ENCODE measurements around the gene APOD. TPM values are rescaled to one million over a fixed set of nuclear protein-coding genes. Genes with fewer than 3 reads are reported as not detected.

APOD gene
- total and polyA plus RNA-seq, 9 of the 15 experiments (the other 6 are each of a cell fraction or from before 2014, with no cell fraction given): 0.18 to 0.50 (median 0.35) TPM; not detected in 1

- TF ChIP-seq SIN3B (IDR thresholded peaks at IDR 0.05; ENCODE audit: low read depth) (0 out of 2 replicates have a peak, but pooled peaks have one; percentile 19), FOXK2 (conservative IDR thresholded peaks at IDR 0.05 in 1 of 2, IDR thresholded peaks at IDR 0.05 in 1 of 2; ENCODE audit: low read depth in 2 of 2) (no peak), BACH1 (tag; IDR thresholded peaks at IDR 0.05) (0 out of 2 replicates have a peak, but pooled peaks have one; percentile 22), SMAD3 (CRISPR knock-in tag; conservative IDR thresholded peaks at IDR 0.05) (no peak), KLF10 (CRISPR knock-in tag; IDR thresholded peaks at IDR 0.05) (no peak), STAT5B (CRISPR knock-in tag; IDR thresholded peaks at IDR 0.05) (no peak)
Observed at GRCh38 chr3:195522254-195523023, 61.3 kb downstream of the APOD start (continued).

Small RNA genes lying within 50 kb of the gene (small RNA-seq; reads per million reads assigned to genes)
- not detected for gene RN7SL73P
- not detected for gene RNU6ATAC24P

Other genes starting within 250 kb of the APOD start
- gene ACAP2, start 140.9 kb downstream of the APOD start, total RNA-seq (2014; rRNA removed): 29.4 and 36.9 TPM in 2 replicates
- gene ACAP2, start 140.9 kb downstream of the APOD start, total RNA-seq (2014; rRNA removed; fragmentation: Illumina TruSeq; extraction: Trizol): 52.7 and 62.3 TPM in 2 replicates
- 44.8 and 50.7 TPM in 2 replicates for gene ACAP2, start 140.9 kb downstream of the APOD start, total RNA-seq (2015; rRNA removed; fragmentation: Illumina TruSeq; extraction: Trizol)
- 40.1 and 40.6 TPM in 2 replicates for gene ACAP2, start 140.9 kb downstream of the APOD start, total RNA-seq (2021)
- gene ACAP2, start 140.9 kb downstream of the APOD start, polyA plus RNA-seq (2011; rRNA removed): 25.0 and 34.4 TPM in 2 replicates
- 24.3 and 27.5 TPM in 2 replicates for gene ACAP2, start 140.9 kb downstream of the APOD start, polyA plus RNA-seq (2014; fragmentation: Illumina TruSeq; extraction: Trizol)
- gene ACAP2, start 140.9 kb downstream of the APOD start, polyA plus RNA-seq (2014; fragmentation: Nextera tagmentation; extraction: Ambion mirVana): 10 to 100 TPM; 10.6 to 12.3 TPM
- gene ACAP2, start 140.9 kb downstream of the APOD start, polyA plus RNA-seq (2014; rRNA removed): 16.8 and 18.1 TPM in 2 replicates
- gene PPP1R2, start 40.6 kb downstream of the APOD start, total RNA-seq (2014; rRNA removed): 115 and 196 TPM in 2 replicates
- gene PPP1R2, start 40.6 kb downstream of the APOD start, total RNA-seq (2014; rRNA removed; fragmentation: Illumina TruSeq; extraction: Trizol): 42.4 and 43.6 TPM in 2 replicates
- 38.0 and 51.0 TPM in 2 replicates for gene PPP1R2, start 40.6 kb downstream of the APOD start, total RNA-seq (2015; rRNA removed; fragmentation: Illumina TruSeq; extraction: Trizol)
- 40.3 and 43.1 TPM in 2 replicates for gene PPP1R2, start 40.6 kb downstream of the APOD start, total RNA-seq (2021)
- 29.9 and 46.0 TPM in 2 replicates for gene PPP1R2, start 40.6 kb downstream of the APOD start, polyA plus RNA-seq (2011; rRNA removed)
- gene PPP1R2, start 40.6 kb downstream of the APOD start, polyA plus RNA-seq (2014; fragmentation: Illumina TruSeq; extraction: Trizol): 27.1 and 33.6 TPM in 2 replicates
- gene PPP1R2, start 40.6 kb downstream of the APOD start, polyA plus RNA-seq (2014; fragmentation: Nextera tagmentation; extraction: Ambion mirVana): 10 to 100 TPM in 1 of 2 experiments, 1 to 10 TPM in 1; 9.4 to 10.5 TPM
- 18.7 and 19.9 TPM in 2 replicates for gene PPP1R2, start 40.6 kb downstream of the APOD start, polyA plus RNA-seq (2014; rRNA removed)
- not detected in 2 replicates for gene MUC20, start 137.0 kb upstream of the APOD start, total RNA-seq (2014; rRNA removed)
- not detected in 2 replicates for gene MUC20, start 137.0 kb upstream of the APOD start, total RNA-seq (2014; rRNA removed; fragmentation: Illumina TruSeq; extraction: Trizol)
- gene MUC20, start 137.0 kb upstream of the APOD start, total RNA-seq (2015; rRNA removed; fragmentation: Illumina TruSeq; extraction: Trizol): 0.18 TPM in 1 of 2 replicates, not detected in the other
- gene MUC20, start 137.0 kb upstream of the APOD start, total RNA-seq (2021): 0.16 and 0.25 TPM in 2 replicates
- 0.11 and 0.15 TPM in 2 replicates for gene MUC20, start 137.0 kb upstream of the APOD start, polyA plus RNA-seq (2011; rRNA removed)
- 0.15 and 0.44 TPM in 2 replicates for gene MUC20, start 137.0 kb upstream of the APOD start, polyA plus RNA-seq (2014; fragmentation: Illumina TruSeq; extraction: Trizol)
- gene MUC20, start 137.0 kb upstream of the APOD start, polyA plus RNA-seq (2014; fragmentation: Nextera tagmentation; extraction: Ambion mirVana): under 1 TPM in 1 of 2 experiments, not detected in 1; 0.03 TPM
- 0.22 and 0.23 TPM in 2 replicates for gene MUC20, start 137.0 kb upstream of the APOD start, polyA plus RNA-seq (2014; rRNA removed)
- gene MUC4, start 228.0 kb upstream of the APOD start, total RNA-seq (2014; rRNA removed): 0.12 TPM in 1 of 2 replicates, not detected in the other
- under 0.01 and 0.03 TPM in 2 replicates for gene MUC4, start 228.0 kb upstream of the APOD start, total RNA-seq (2014; rRNA removed; fragmentation: Illumina TruSeq; extraction: Trizol)
- under 0.01 TPM in 1 of 2 replicates, not detected in the other for gene MUC4, start 228.0 kb upstream of the APOD start, total RNA-seq (2015; rRNA removed; fragmentation: Illumina TruSeq; extraction: Trizol)
- gene MUC4, start 228.0 kb upstream of the APOD start, total RNA-seq (2021): 0.11 and 0.31 TPM in 2 replicates
- gene MUC4, start 228.0 kb upstream of the APOD start, polyA plus RNA-seq (2011; rRNA removed): 0.11 and 0.21 TPM in 2 replicates
- gene MUC4, start 228.0 kb upstream of the APOD start, polyA plus RNA-seq (2014; fragmentation: Illumina TruSeq; extraction: Trizol): 0.10 and 0.11 TPM in 2 replicates
- gene MUC4, start 228.0 kb upstream of the APOD start, polyA plus RNA-seq (2014; fragmentation: Nextera tagmentation; extraction: Ambion mirVana): not detected
- gene MUC4, start 228.0 kb upstream of the APOD start, polyA plus RNA-seq (2014; rRNA removed): 0.07 TPM in 2 replicates